ENCODE measurements around the gene LAMA2. TPM values are rescaled to one million over a fixed set of nuclear protein-coding genes. Genes with fewer than 3 reads are reported as not detected.

LAMA2 gene
- total and polyA plus RNA-seq, 2 of the 13 experiments (the other 11 are each of a cell fraction or from before 2014, with no cell fraction given), result 0.11 to 0.28 TPM

- no peaks in the 10 kb centered on the region for H3K36me3 ChIP-seq (replicated peaks in 1 of 2; ENCODE audit: control insufficient read depth in 1 of 2, insufficient read depth in 2 of 2, low read length in 2 of 2)
- no peaks in the 10 kb centered on the region for H4K20me1 ChIP-seq (ENCODE audit: insufficient read depth, low read length)
- BruUV-seq (replicated peaks), result no TSS peak
- H3K4me3 ChIP-seq (replicated peaks in 1 of 3; ENCODE audit: insufficient read depth in 1 of 3, low read depth in 2 of 3, low read length in 3 of 3), result no peak overlapping the region
- intact Hi-C loops (cut with micrococcal nuclease; ENCODE audit: unreplicated experiment) (no loop called here), in situ Hi-C loops (cut with HindIII; ENCODE audit: extremely low pct_ligation_motif_present, low pct_unique_long_range_greater_than_20kb) (loop anchor here (10.0 kb wide), 1 partner anchor 435 kb away; no protein-coding TSS in a partner anchor)
- H3K9ac ChIP-seq (ENCODE audit: insufficient read depth, low read depth, low read length), result no peak overlapping the region
- H3K4me1 ChIP-seq (ENCODE audit: insufficient read depth, low read length), result no peaks in the 10 kb centered on the region
- no peak for FAIRE-seq
- no peaks in the 10 kb centered on the region for H3K9me3 ChIP-seq (ENCODE audit: low read length)
- DNase-seq (ENCODE audit: low spot score), result no peak
- ChIA-PET POLR2A (no interaction called here), CTCF (ENCODE audit: low intra/inter-chr PET ratio, low total read pairs) (no interaction called here)
- no peak overlapping the region for H3K4me2 ChIP-seq (ENCODE audit: low read depth, low read length)
- no peaks in the 10 kb centered on the region for H3K27me3 ChIP-seq (ENCODE audit: control insufficient read depth in 1 of 2, insufficient read depth in 2 of 2, low read length in 2 of 2)
- no peaks in the 10 kb centered on the region for H3K79me2 ChIP-seq (ENCODE audit: insufficient read depth, low read length)
- H3K27ac ChIP-seq (ENCODE audit: extremely low read length, insufficient read depth, low read length), result no peak overlapping the region
- no peak for ATAC-seq
- H2AFZ ChIP-seq (ENCODE audit: low read length), result no peak overlapping the region
- TF ChIP-seq, protein P1, sequence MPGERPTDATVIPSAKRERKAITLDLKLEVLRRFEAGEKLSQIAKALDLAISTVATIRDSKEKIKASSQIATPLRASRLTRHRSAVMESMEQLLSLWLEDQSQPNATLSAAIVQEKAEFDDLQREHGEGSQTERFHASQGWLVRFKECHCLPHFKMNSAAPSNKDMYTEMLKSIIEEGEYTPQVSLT (CRISPR knock-in tag; IDR thresholded peaks at IDR 0.05; ENCODE audit: borderline replicate concordance, low read depth), result no peak
- no peak for TF ChIP-seq ZNF891 (CRISPR knock-in tag; IDR thresholded peaks at IDR 0.05)
- no peak for TF ChIP-seq ZSCAN9 (CRISPR knock-in tag; IDR thresholded peaks at IDR 0.05; ENCODE audit: borderline replicate concordance)
- TF ChIP-seq CREB3 (CRISPR knock-in tag; IDR thresholded peaks at IDR 0.05), result no peak
- TF ChIP-seq SRSF1 (optimal IDR thresholded peaks at IDR 0.05; ENCODE audit: low read depth, low read length), result no peak
- no peak for TF ChIP-seq ZFP90 (CRISPR knock-in tag; IDR thresholded peaks at IDR 0.05; ENCODE audit: borderline replicate concordance)
- TF ChIP-seq ZNF772 (CRISPR knock-in tag; IDR thresholded peaks at IDR 0.05), result no peak
- TF ChIP-seq ONECUT2 (CRISPR knock-in tag; IDR thresholded peaks at IDR 0.05), result no peak
- no peak for TF ChIP-seq CHCHD3 (CRISPR knock-in tag; IDR thresholded peaks at IDR 0.05)
- no peak for TF ChIP-seq FOXO1 (CRISPR knock-in tag; IDR thresholded peaks at IDR 0.05)
- no peak for TF ChIP-seq ZNF350 (CRISPR knock-in tag; IDR thresholded peaks at IDR 0.05; ENCODE audit: borderline replicate concordance, low read depth)
- no peak for TF ChIP-seq RERE (CRISPR knock-in tag; IDR thresholded peaks at IDR 0.05; ENCODE audit: low read depth)
- 21% methylated on average over 10 of the region's 10 CpGs for WGBS (ENCODE audit: low lambda C conversion rate)
Observed at GRCh38 chr6:129239825-129240491, 357.0 kb downstream of the LAMA2 start.

Measured in HepG2 (cell line).